Activated CD4-positive, CD25-positive, alpha-beta regulatory T cell (primary cell): Measurements from ENCODE around the gene PBX2.
A peak's percentile ranks its signal among the peaks of the same experiment; 100 is the strongest.
"Not testable (repeated sequence)": the region's sequence is repeated elsewhere in the genome, so short reads cannot be mapped to it uniquely, and the experiment has no call there.

Experiments used
- DNase-seq, 4 experiments: peaks; one replicate each; lab custom pipeline; 2025; lab: John Stamatoyannopoulos, UW

The PBX2 gene, protein sequence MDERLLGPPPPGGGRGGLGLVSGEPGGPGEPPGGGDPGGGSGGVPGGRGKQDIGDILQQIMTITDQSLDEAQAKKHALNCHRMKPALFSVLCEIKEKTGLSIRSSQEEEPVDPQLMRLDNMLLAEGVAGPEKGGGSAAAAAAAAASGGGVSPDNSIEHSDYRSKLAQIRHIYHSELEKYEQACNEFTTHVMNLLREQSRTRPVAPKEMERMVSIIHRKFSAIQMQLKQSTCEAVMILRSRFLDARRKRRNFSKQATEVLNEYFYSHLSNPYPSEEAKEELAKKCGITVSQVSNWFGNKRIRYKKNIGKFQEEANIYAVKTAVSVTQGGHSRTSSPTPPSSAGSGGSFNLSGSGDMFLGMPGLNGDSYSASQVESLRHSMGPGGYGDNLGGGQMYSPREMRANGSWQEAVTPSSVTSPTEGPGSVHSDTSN

DNA sequence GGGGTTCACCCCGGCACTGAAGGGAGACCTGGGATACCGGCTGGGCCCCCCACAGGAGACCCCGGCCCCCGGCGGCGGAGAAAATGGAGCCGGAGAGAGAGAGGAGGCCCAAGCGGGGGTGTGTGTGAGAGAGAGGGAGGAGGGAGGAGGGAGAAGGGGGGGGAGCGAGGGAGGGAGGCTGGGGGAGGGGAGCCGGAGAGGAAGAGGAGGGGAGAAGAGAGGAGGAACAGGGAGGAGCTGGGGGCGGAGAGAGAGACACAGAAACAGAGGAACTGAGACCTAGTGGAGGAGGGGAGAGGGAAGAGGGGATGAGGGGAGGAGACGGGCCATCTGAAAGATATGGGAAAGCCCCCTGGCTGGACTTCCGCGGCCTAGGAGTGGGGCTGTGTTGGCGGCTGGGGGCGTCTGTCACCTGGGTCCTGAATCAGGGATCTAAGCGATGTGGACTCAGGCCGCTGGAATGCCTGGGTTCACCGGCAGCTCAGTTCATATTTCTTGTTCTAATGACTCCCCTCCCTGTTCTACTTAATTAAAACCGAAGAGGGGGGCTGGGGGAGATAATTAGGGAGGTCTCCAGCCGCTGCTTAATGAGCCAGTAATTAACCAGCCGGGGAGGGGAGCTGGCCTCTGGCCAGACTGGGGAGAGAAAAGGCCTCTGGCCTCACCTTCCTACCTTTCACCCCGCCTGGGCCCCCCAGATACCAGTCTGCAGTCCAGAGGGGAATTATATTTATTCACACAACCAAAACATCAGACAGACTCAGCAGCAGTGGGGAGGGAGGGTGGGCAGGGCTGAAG lies at the start of gene PBX2:
Gene PBX2 (minus strand): TSS at position 149 of the 798 bp plus-strand sequence. CDS start 287 bp downstream, outside the sequence.
- peak; percentile 56 to 69 (median 62) for DNase-seq

DNA sequence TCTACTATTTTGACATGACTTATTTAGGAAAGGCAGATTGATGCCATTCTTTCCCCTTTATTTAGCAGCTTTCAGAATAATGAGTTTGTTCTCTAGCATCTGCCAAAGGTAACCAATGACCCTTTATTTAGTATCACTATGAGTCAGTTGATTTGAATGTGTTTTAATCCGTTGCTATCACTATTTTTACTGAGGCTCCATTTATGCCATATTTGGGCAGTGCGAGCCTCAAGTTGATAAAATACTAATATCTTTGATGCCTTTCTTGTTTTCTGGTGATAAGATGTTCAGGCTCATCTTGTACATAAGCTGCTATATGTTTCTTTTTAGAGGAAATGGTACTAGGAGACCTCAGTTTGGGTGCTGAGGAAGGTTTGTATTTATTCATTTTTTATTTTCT lies 49.5 kb upstream of the PBX2 start:
- no peak for DNase-seq

DNA sequence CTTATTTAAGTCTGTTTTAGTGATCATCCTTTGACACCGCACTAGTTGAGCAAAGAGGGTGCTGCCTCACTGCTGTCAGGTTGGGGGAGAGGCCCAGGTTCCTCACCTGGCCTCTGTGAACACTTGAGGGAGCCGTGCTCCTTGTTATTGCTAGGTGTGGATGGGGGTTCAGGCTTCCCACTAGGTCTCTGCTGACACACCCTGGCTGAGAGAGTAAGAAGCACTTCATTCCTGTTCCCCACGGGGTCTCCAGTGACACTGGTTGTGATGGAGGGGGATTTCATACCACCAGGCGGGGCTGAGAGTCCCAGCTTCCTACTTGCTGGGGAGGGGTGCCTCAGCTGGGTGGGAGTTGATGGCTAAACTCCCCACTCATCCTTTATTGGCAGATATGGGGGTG lies 44.9 kb upstream of the PBX2 start:
- DNase-seq = no peak

DNA sequence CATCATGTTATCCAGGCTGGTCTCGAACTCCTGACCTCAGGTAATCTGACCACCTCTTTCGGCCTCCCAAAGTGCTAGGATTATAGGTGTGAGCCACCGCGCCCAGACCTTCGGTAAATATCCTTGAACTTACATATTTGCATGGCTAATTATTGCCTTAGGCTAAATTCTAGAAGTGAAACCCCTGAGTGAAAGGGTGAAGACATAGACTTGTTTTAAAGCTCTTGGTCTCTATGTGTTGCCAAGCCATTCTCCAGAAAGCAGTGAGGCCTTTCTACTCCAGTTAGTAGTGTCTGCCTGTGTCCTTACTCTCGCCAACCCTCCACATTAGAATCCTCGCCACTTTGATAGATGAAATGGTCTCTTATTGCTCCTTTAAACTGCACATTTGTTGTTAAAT lies 36.4 kb upstream of the PBX2 start:
- no peak for DNase-seq

DNA sequence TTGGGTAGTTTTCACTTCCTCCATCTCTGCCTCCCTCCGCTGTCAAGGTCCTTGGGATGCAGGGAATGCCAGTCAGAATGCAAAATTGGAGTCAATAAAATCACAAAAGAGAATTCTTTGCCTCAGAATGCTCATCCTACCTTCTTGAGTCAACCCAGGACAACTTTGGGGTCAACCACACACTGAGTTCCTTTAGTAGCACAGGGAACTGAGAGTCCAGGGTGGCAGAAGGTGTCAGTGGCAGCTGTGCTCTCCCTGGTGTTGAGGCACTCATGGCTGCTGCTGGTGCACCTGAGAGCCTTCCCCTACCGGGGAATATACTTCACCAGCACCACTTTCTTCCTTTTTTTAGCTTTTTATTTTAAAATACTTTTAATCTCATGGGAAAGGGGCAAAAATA lies 34.7 kb upstream of the PBX2 start:
- no peak for DNase-seq

DNA sequence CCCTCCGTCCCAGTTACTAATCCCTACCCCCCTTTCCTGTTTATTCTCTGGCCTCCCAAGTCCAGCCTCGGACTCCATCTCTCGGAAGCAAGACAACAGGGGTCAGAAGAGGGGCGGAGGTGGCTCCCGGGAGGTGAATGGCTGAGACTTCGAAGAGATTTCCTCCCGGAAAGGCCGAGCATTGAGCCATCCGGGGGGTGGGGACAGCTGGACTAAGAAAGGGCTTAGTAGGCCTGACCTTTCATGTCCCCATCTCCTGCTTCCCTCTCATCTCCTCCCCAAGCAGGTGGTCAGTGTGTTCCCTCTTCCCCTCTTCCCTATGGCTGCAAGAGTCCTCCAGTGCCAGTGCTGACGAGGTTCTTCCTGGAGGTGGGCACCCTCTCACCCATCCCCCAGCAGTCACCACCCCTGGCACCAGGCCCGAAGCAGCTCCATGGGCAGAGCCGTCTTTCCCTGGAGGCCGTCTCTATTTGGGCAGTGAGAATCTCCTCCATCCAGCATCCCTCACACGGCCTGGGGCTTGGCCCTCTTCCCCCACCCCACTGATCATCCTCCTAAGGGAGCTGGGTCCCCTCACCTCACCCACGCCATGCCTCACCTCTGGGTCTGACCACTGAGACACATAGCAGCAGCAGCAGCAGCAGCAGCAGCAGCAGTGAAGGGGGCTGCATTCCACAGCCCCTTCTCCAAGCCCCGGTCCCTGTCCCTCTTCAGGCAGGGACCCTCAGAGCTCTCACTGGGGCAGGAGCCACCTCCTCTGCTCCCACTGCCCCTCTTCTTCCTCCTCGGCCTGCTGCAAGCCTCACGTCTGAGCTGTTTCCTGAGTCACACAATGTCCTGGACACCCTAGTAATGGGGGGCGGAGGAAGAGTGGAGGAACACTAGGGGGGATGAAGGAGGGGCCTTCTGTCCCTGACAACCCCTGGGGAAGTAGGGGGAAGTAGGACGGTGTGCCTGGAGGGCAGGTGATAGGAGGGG lies 33.5 kb upstream of the PBX2 start, which contains the start of gene NOTCH4:
Gene NOTCH4 (minus strand): TSS at position 810 of the 978 bp plus-strand sequence. CDS start 139 bp downstream, at position 671.
- no peak for DNase-seq

DNA sequence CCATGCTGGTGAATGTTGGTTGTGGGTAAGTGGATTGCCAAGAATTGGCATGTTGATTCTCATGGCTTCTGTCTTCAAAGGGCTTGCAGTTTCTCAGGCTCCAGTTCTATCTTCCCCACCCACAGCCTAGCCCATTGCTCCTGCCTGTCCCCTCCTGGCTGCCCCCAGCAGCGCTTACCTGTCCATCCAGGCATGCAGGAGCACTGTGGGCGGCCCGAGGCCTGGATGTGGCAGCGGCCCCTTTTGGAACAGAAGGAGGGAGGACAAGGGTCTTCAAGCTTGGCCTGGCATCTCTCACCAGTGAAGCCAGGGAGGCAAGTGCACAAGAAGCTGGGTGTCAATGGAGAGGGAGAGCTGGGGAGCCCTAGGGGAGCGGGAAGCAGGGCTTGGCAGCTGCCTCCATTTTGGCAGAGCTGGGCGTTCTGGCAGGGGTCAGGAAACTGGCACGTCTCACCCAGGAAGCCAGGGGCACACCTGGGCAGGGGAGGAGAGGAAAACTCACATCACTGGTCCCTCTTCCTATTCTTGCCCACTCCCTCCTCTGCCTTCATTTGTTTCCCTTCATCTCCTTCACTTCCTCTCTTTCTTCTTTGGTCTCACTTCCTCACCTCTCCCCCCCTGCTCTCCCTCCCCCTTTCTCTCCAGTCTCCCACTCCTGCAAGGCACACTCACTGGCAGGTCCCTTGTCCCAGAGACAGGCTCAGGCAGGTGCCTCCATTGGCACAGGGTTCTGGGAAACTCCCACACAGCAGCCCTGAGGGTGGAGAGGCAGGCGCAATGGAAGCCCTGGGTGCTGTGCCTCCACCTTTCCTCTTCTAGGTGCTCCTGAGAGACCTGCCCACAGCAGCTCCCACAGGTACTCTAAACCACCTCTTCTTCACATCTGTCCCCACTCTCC lies 32.6 kb upstream of the PBX2 start:
- DNase-seq = no peak

DNA sequence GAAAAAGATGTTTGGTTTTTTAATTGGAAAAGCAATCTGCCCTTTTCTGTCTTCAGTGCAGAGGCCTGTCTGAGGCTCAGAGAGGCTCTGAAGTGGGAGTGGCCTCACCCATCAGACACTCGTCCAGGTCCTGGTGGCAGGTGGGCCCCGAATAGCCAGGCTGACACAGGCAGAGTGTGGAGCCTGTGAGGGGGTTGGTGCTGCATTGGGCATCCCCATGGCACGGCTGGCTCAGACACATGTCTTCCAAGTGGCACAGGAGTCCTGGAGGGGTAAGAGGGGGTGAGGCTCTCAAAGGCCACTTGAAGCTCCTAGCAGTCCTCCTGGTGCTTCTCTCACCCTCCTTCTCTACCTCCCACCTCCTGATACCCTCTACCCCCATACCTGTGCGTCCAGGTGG lies 30.0 kb upstream of the PBX2 start:
- no peak for DNase-seq

DNA sequence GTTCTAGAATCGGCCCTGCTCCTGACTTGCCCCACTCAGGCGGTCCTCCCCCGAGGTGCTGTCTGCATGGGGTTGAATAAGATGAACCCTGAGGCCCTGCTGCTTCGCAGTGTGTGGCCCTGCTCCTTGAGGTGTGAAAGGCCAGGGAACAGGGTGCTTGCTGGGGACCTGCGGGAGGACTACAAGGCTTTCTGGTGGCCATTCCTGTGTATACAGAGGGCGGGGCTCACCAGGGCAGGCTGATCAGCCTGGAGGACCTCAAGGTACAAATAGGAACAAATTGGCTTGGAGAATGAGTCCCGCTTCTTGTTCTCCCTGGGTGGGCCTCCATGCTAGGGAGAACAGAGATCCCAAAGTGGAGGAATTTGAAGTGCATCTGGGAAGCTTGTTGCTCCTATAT lies 28.2 kb upstream of the PBX2 start:
- no peak for DNase-seq

DNA sequence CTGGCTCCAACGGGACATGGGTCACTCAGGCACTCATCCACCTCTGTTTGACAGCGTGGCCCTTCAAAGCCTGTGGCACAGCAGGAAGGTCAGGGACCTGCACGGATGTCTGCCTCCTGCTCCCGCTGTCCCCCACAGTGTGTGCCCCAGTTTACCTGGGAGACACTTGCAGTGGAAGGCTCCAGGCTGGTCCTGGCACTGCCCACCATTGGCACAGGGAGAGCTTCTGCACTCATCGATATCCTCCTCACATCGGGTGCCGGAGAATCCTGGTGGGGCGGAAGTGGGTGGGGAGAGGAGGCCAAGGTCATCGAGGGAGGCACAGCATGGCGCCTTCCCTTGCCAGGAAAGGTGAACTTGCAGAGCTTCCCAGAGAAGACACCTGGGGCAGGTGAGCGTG lies 27.0 kb upstream of the PBX2 start:
- DNase-seq = no peak

DNA sequence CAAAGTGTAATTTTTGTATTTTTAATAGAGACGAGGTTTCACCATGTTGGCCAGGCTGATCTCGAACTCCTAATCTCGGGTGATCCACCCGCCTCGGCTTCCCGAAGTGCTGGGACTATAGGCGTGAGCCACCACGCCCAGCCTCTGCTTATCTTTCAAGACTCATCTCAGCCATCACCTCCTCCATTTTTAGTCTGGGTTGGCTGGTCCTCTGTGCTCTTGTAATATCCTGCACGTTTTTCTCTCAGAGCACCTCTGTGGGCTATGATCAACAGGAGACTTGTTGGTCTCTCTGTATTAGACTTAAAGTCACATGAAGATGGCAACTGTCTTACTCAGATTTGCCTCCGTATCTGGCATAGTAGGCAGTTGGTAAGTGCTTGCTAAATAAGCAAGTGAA lies 26.3 kb upstream of the PBX2 start:
- no peak for DNase-seq

DNA sequence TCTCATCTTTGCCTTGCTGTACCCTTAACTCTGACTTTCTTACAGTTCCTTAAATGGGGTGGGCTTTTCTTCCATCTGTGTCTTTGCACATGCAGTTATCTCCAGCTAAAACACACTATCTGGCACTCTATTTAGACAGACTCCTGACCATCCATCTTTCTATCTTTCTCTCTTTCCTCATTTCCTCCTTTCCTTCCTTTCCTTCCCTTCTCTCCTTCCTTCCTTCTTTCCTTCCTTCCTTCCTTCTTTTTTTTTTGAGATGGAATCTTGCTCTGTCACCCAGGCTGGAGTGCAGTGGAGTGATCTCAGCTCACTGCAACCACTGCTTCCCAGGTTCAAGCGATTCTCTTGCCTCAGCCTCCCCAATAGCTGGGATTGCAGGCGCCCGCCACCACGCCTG lies 25.6 kb upstream of the PBX2 start:
- DNase-seq = no peak

DNA sequence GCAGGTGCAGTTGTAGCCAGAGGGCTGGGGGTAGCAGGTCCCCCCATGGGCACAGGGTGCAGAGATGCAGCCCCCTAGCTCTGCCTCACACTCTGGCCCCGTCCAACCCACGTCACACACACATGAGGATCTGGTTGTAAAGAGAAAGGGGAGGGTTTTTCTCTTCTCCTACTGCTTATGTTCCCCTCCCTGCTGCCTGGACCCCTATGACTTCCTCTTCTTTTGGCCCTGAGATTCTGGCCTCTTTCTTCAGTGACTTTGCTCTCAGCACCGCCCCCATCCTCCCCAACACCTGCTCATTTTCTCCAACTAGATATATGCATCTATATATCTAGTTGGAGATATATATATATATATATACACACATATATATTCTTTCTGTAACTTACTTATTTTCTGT lies 24.1 kb upstream of the PBX2 start:
- DNase-seq = no peak

DNA sequence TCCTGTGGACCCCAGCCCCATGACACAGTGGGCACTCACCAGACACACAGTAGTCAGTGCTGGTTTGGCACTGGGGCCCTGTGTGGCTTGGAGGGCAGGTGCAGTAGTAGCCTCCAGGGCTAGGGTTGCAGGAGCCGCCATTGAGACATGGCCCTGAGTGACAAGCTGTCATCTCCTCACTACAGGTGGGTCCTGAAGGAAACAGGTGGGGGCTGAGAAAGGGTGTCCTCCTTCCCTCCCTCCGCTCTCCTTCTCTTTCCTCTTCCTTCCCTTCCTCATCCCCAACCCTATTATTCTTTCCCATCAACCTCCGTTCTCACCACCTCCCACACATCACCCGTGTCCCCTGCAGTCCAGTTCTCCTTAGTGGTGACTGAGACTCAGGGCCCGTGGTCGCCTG lies 23.6 kb upstream of the PBX2 start:
- no peak for DNase-seq

DNA sequence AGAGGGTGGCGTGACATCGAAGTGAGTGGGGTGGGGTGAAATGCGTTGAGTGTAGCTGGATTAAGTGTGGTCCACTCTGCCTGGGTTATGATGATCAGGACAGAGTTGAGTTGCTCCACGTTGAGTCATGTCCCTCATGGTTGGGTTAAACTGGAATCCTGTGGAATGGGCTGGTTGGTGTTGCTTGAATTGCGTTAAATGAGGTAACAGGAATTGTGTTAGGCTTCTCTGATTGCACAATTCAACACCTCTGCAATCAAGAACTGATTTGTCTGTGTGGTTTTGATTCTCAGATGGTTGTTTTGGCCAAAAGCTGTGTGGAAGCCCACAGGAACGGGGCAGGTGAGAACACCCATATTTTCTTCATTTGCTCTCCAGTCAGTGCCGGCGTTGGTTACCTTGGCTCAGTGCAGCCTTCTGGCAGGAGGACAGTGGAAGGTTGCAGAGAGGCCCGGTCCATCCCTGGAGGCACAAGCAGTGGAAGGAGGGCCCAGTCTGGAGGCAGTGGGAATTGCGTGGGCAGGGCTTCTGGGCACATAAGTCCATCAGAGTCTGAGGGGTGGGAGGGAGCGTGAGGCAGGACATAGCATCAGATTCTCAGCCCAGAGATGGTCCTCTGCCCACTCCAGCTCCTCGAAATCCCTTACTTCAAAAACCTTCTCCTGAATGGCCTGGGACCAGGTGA lies 22.2 kb upstream of the PBX2 start:
- no peak for DNase-seq

DNA sequence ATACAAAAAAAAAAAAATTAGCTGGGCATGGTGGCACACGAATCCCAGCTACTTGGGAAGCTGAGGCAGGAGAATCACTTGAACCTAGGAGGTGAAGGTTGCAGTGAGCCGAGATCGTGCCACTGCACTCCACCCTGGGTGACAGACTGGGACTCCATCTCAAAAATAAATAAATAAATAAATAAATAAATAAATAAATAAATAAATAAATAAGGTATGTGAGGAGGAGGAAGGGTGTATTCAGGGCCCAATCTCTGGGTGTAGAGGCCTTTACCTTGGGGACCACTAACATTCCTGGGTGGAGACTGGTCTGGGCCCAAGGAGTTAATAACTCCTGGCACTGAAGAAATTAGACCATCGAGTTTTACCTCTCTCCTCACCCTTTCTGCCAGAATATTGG lies 21.4 kb upstream of the PBX2 start:
- DNase-seq = not testable (repeated sequence)

DNA sequence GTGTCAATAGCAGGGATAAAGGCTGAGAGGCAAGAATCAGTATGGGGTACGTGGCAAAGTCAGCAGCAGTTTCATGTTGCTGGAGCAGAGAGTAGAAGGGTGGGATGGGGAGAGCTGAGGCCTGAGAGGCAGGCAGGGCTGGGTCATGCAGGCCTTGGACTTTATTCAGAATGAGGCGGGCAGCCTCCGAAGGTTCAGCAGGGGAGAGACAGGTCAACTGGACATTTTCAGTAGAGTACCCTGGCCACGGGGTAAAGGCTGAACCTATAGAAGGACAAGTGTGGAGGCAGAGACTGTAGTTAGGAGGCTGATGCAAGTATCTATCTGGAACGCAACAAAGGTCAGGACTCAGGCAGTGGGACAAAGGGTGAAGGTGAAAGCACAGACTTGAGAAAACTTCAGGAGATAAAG lies 20.2 kb upstream of the PBX2 start:
- DNase-seq = no peak

DNA sequence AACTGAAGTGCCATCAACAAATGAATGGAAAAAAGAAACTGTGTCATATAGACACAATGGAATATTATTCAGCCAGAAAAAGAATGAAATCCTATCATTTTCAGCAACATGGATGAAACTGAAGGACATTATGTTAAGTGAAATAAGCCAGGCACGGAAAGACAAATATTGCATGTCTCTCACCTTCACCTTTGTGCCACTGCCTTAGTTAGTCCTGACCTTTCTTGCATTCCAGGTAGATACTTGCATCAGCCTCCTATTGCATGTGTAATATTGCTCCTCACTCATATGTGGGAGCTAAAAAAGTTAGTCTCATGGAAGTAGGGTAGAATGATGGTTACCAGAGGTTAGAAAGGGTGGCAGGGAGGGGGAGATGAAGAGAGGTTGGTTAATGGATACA lies 19.0 kb upstream of the PBX2 start:
- DNase-seq = no peak

DNA sequence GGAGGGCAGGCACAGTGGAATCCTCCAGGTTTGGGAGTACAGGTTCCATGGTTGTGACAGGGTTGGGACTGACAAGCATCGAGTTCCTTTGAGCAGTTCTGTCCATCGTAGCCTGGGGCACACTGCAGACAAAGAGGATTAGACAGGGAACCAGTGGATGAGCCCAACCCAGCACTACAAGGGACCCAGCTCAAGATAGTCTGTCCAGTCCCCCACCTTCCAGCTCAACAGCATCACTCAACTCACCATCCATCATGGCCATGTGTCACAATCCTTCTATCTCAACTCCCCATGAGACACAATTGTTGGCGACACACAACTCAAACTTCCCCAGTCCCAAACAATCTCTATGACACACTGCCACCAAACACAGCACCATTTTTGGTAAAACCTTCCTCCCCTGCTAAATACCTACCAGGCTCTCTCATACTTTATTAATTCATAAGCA lies 14.3 kb upstream of the PBX2 start:
- DNase-seq = no peak
